ENCODE results near the gene CHMP1B.

- TF ChIP-seq CTCF (IDR thresholded peaks at IDR 0.05) = no peak
- no peak for TF ChIP-seq ZFX (IDR thresholded peaks at IDR 0.05; ENCODE audit: borderline replicate concordance)
These were observed 38.1 kb downstream of the CHMP1B start for GRCh38 chr18:11889284-11889683.
